Measurements from ENCODE around the gene SFPQ. TPM values are rescaled to one million over a fixed set of nuclear protein-coding genes. Genes with fewer than 3 reads are reported as not detected.
A peak's percentile ranks its signal among the peaks of the same experiment; 100 is the strongest.

The SFPQ gene
- total RNA-seq, 4 donors from 2014 or later, result 169 to 431 (median 245) TPM

DNA sequence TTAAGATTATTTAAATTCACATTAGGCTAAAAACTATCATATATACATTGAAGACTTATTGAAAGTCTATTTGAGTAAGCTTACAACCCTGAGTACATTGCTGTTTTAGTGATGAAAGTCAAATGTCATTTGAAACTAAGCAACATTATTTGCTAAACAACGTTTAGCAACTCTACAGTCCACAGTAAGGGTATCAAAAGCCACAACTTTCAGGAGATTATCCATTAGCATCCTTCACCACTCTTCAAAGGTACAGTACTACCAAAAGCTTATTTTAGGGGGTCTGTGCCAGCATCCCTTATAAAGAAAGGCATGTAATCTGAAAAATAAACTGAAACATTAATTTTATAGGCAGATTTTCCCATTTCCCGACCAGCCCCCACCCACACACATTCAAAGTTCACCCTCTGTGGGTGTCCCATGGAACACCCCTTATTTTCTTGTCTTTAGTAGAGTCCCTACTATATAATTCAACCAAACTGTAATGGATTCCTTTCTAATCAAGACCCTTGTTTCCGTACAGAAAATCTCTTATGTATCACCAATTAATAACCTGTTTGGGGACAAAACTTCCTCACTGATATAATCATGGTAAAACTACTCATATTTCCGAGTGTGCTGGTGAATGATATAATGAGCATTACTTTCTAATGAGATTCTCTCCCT lies 11.0 kb downstream of the SFPQ start:
- H3K4me3 ChIP-seq, result no peak overlapping the region
- H3K9me3 ChIP-seq, result no peaks in the 10 kb centered on the region
- no peak overlapping the region for H3K27ac ChIP-seq
- peaks cover 0 to 81% (median 39%) of the 10 kb centered on the region in 4 donors for H3K36me3 ChIP-seq
- WGBS, 2 donors (ENCODE audit: low coverage in 1 of 2), result 41 to 51% methylated on average over 3 to 4 of the region's 4 CpGs
- intact Hi-C loops (cut with DNase I; ENCODE audit: low total_unique reads) (no loop called here), in situ Hi-C loops (cut with MboI; ENCODE audit: low pct_ligation_motif_present in 1 of 4, low pct_unique_long_range_greater_than_20kb in 1 of 4, low sequenced_read_pairs in 3 of 4) (loop anchor here in 2 of 4 donors (25.0 kb wide), 1 partner anchor 380 kb away; the partner anchor contains the start of genes KIAA0319L (in 2 of the 2), NCDN (in 2 of the 2) and TFAP2E (in 2 of the 2))
- TF ChIP-seq EP300 (IDR thresholded peaks at IDR 0.05; ENCODE audit: low read depth) (no peak), POLR2AphosphoS5 (IDR thresholded peaks at IDR 0.05) (no peak), POLR2A (IDR thresholded peaks at IDR 0.05) (no peak)
- TF ChIP-seq, protein P1, sequence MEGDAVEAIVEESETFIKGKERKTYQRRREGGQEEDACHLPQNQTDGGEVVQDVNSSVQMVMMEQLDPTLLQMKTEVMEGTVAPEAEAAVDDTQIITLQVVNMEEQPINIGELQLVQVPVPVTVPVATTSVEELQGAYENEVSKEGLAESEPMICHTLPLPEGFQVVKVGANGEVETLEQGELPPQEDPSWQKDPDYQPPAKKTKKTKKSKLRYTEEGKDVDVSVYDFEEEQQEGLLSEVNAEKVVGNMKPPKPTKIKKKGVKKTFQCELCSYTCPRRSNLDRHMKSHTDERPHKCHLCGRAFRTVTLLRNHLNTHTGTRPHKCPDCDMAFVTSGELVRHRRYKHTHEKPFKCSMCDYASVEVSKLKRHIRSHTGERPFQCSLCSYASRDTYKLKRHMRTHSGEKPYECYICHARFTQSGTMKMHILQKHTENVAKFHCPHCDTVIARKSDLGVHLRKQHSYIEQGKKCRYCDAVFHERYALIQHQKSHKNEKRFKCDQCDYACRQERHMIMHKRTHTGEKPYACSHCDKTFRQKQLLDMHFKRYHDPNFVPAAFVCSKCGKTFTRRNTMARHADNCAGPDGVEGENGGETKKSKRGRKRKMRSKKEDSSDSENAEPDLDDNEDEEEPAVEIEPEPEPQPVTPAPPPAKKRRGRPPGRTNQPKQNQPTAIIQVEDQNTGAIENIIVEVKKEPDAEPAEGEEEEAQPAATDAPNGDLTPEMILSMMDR (IDR thresholded peaks at IDR 0.05), result no peak
- H3K4me1 ChIP-seq, result peaks cover 11 to 63% (median 19%) of the 10 kb centered on the region in 4 donors
- no peak for DNase-seq
- H3K27me3 ChIP-seq, result no peaks in the 10 kb centered on the region

DNA sequence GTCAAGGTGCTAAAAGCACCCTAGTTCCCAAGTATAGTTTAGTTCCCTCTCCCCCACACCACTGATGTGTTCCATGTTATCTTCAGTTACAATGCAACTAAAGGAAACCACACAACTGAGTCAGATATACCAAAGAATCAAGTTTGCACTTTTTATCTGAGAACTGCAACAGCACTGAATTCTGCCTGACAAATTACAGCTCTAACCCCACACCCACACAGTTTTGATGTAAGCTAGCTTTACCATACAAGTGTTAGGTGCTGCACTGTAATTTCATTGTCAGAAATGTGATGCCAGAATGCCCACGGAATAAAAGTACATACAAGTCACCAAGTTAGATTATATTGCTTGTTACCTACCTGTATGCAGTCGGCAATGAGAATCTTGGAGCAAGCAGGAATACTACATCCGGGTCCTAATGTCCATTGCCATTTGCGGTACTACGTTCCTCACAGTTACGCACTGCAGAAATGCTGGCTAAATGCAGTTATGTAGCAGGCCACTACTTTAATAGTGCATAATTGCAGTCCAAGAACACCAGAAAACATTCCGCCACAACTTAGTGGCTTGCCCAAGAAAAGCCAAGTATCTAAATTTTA lies 12.1 kb downstream of the SFPQ start:
- intact Hi-C loops (cut with DNase I; ENCODE audit: low total_unique reads), result no loop called here
- DNase-seq, result no peak
- Histone ChIP-seq H3K27ac (no peak overlapping the region), H3K4me3 (no peak overlapping the region), H3K27me3 (no peaks in the 10 kb centered on the region), H3K9me3 (no peaks in the 10 kb centered on the region), H3K4me1 (peaks cover under 1 to 54% (median 14%) of the 10 kb centered on the region in 4 donors), H3K36me3 (peaks cover 0 to 81% (median 37%) of the 10 kb centered on the region in 4 donors)
- TF ChIP-seq, protein P1 (IDR thresholded peaks at IDR 0.05), result no peak
- no peak for TF ChIP-seq EP300 (IDR thresholded peaks at IDR 0.05; ENCODE audit: low read depth)
- TF ChIP-seq POLR2A (IDR thresholded peaks at IDR 0.05), result no peak
- WGBS, 2 donors (ENCODE audit: low coverage in 1 of 2), result 90% methylated on average over 7 of the region's 7 CpGs; no CpG with 5 or more reads in 1 of the 2 donors
- in situ Hi-C loops (cut with MboI; ENCODE audit: low pct_ligation_motif_present in 1 of 4, low pct_unique_long_range_greater_than_20kb in 1 of 4, low sequenced_read_pairs in 3 of 4), result loop anchor here in 2 of 4 donors (25.0 kb wide), 1 partner anchor 381 kb away; the partner anchor contains the start of genes KIAA0319L (in 2 of the 2), NCDN (in 2 of the 2) and TFAP2E (in 2 of the 2)

DNA sequence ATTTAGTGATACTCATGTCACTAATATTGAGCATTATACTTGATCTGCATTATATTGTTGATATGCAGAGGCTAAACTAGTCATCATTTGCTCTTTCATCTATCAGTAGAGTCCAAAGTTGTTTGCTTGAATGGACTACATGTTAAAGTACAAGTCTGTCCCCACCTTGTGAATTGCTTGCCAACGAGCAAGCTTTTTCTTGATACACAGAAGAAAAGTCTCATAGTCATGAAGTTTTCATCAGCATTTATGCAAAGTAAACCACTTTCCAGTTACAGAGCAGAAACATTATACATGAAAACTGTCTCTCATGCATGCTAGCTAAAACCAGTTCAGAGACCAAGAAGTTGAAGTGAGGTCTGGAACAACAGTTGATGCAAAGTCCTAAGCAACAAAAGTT lies 13.0 kb downstream of the SFPQ start:
- TF ChIP-seq POLR2AphosphoS5 (IDR thresholded peaks at IDR 0.05) (peak in 1 of 3 donors; percentile 1), EP300 (IDR thresholded peaks at IDR 0.05; ENCODE audit: low read depth) (no peak), POLR2A (IDR thresholded peaks at IDR 0.05) (no peak)
- TF ChIP-seq, protein P1 (IDR thresholded peaks at IDR 0.05), result no peak
- in situ Hi-C loops (cut with MboI; ENCODE audit: low pct_ligation_motif_present in 1 of 4, low pct_unique_long_range_greater_than_20kb in 1 of 4, low sequenced_read_pairs in 3 of 4) (loop anchor here in 2 of 4 donors (25.0 kb wide), 1 partner anchor 382 kb away; the partner anchor contains the start of genes KIAA0319L (in 2 of the 2), NCDN (in 2 of the 2) and TFAP2E (in 2 of the 2)), intact Hi-C loops (cut with DNase I; ENCODE audit: low total_unique reads) (no loop called here)
- peaks cover 0 to 45% (median 14%) of the 10 kb centered on the region in 4 donors for H3K4me1 ChIP-seq
- H3K9me3 ChIP-seq, result no peaks in the 10 kb centered on the region
- H3K4me3 ChIP-seq, result no peak overlapping the region
- 28 to 60% methylated on average over 1 of the region's 1 CpG for WGBS, 2 donors (ENCODE audit: low coverage in 1 of 2)
- no peaks in the 10 kb centered on the region for H3K27me3 ChIP-seq
- H3K36me3 ChIP-seq, result peaks cover 0 to 77% (median 37%) of the 10 kb centered on the region in 4 donors
- no peak for DNase-seq
- no peak overlapping the region for H3K27ac ChIP-seq

DNA sequence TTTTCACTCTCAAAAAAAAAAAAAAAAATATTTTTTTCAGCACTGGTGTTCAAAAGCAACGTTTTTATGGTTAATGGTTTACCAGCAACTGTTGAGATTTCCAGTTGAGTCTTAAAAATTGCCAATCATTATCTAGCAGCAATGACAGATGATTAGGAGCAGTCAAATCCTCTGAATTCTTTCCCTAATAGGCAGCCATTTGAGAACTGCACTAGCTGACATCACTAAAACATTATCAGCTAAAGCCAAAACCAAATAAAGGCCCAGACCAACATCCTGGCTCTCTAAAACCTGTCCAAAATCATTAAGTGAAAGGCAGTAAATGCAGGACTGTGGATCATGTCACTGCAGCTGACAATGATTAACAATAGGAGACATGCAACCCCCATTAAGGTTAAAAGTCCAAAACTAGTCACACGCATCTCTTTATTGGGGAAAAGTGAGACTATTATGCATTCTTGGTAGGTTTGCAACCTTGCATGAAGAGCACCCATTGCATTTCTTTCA lies 14.0 kb downstream of the SFPQ start:
- H3K27ac ChIP-seq, result no peak overlapping the region
- peaks cover 0 to 38% (median 14%) of the 10 kb centered on the region in 4 donors for H3K4me1 ChIP-seq
- no peak for DNase-seq
- no peaks in the 10 kb centered on the region for H3K27me3 ChIP-seq
- H3K9me3 ChIP-seq, result no peaks in the 10 kb centered on the region
- 31 to 43% methylated on average over 2 of the region's 2 CpGs for WGBS, 2 donors (ENCODE audit: low coverage in 1 of 2)
- TF ChIP-seq POLR2A (IDR thresholded peaks at IDR 0.05), result no peak
- TF ChIP-seq, protein P1 (IDR thresholded peaks at IDR 0.05), result no peak
- TF ChIP-seq EP300 (IDR thresholded peaks at IDR 0.05; ENCODE audit: low read depth), result no peak
- TF ChIP-seq POLR2AphosphoS5 (IDR thresholded peaks at IDR 0.05), result no peak
- peaks cover 0 to 67% (median 33%) of the 10 kb centered on the region in 4 donors for H3K36me3 ChIP-seq
- intact Hi-C loops (cut with DNase I; ENCODE audit: low total_unique reads), result no loop called here
- in situ Hi-C loops (cut with MboI; ENCODE audit: low pct_ligation_motif_present in 1 of 4, low pct_unique_long_range_greater_than_20kb in 1 of 4, low sequenced_read_pairs in 3 of 4), result loop anchor here in 2 of 4 donors (25.0 kb wide), 1 partner anchor 383 kb away; the partner anchor contains the start of genes KIAA0319L (in 2 of the 2), NCDN (in 2 of the 2) and TFAP2E (in 2 of the 2)
- no peak overlapping the region for H3K4me3 ChIP-seq
